AG09309 (cell line): ENCODE results near the gene KAZN.
"Not testable (repeated sequence)": the region's sequence is repeated elsewhere in the genome, so short reads cannot be mapped to it uniquely, and the experiment has no call there.

ENCODE experiments used
- DNase-seq: peaks from one replicate; pipeline ENCODE4 v3.0.0-alpha.2; 2010; ENCODE audit warnings: low read depth
- H3K4me3 ChIP-seq: 2 replicates; pipeline ENCODE4 v1.5.1; 2011; ENCODE audit warnings: mild to moderate bottlenecking, low read depth, low read length, moderate library complexity; ENCODE audit not compliant: control insufficient read depth
- TF ChIP-seq, protein P1 (sequence below): IDR thresholded peaks from 2 replicates; pipeline ENCODE4 v1.5.1; 2011; ENCODE audit warnings: mild to moderate bottlenecking, low read depth, low read length, inconsistent platforms; ENCODE audit not compliant: insufficient read depth, control insufficient read depth; ENCODE audit errors: missing control alignments

Gene KAZN

DNA sequence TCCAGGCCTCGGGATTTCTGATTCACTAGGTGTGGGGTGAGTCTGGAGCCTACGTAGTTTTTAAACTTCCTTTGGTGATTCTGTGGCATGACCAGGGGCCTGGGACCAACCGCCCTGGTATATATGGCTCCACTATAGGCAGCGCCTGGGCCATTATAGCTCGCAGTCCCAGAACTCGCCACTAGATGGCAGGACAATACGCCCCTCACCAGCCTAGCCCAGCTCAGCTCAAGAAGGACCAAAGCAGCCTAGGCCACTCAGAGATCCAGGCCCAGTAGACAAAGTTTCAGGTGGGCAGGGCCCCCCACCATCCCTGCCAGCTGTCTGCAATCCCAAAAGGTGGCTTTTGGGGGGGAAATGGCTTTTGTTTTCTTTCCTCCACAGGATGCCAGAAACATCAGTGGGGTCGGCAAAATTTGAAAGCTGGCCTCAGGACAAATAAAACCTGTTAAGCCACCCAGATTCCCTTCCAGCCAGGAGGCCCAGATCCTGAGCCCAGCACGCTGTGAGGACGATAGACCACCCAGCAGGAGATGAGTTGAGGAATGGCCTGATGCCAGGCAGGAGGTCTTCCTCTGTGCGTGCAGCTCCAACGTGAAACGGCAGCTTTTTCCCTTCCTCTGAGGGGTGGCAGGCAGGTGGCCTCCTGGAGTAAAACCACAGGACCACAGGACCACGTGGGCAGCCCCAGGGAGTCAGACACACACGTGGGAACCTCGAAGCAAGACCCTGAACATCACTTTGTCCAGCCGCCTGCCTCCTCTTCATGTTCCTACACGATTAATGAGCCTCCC, 530.2 kb downstream of the KAZN start:
- TF ChIP-seq, protein P1, sequence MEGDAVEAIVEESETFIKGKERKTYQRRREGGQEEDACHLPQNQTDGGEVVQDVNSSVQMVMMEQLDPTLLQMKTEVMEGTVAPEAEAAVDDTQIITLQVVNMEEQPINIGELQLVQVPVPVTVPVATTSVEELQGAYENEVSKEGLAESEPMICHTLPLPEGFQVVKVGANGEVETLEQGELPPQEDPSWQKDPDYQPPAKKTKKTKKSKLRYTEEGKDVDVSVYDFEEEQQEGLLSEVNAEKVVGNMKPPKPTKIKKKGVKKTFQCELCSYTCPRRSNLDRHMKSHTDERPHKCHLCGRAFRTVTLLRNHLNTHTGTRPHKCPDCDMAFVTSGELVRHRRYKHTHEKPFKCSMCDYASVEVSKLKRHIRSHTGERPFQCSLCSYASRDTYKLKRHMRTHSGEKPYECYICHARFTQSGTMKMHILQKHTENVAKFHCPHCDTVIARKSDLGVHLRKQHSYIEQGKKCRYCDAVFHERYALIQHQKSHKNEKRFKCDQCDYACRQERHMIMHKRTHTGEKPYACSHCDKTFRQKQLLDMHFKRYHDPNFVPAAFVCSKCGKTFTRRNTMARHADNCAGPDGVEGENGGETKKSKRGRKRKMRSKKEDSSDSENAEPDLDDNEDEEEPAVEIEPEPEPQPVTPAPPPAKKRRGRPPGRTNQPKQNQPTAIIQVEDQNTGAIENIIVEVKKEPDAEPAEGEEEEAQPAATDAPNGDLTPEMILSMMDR: peak; percentile 95
- H3K4me3 ChIP-seq: no peak overlapping the region
- peak; percentile 17 for DNase-seq

- no peak overlapping the region for H3K4me3 ChIP-seq
- no peak for DNase-seq
- TF ChIP-seq, protein P1: no peak
Observed at GRCh38 chr1:15129944-15130343, 531.5 kb downstream of the KAZN start.

DNA sequence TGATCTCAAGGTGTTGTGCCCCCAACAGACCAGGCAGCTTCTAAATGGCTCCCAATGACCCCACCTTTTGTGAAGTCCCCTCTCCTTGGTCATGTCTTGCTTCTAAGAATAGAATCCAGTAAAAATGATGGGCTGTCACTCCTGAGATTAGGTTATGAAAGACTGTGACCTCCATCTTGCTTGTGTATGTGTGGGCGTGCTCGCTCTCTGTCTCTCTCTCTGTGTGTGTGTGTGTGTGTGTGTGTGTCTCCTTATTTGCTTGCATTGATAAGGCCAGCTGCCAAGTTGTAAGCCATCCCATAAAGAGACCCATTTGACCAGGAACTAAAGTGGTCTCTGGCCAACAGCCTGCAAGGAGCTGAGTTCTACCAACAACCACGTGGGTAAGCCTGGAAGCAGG, 532.1 kb downstream of the KAZN start:
- H3K4me3 ChIP-seq: no peak overlapping the region
- TF ChIP-seq, protein P1: no peak
- DNase-seq: no peak

- DNase-seq: no peak
- H3K4me3 ChIP-seq: no peak overlapping the region
- TF ChIP-seq, protein P1: no peak
Observed at GRCh38 chr1:15132965-15133364, 534.5 kb downstream of the KAZN start.

DNA sequence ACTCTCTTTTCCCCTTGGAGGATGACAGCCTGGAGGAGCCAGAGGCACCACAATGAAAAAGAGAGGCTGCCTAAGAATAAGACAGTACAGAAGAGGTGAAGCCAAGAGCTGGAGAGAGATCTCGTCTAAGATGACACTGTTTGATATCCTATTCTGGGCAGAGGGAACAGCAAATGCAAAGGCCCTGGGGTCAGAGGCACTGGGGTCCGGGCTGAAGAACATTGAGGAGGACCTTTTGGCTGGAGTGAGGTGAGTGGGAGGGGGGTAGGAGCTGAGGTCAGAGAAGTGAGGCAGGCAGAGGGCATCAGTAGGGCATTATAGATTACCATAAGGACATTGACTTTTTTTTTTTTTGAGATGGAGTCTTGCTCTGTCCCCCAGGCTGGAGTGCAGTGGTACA, 535.8 kb downstream of the KAZN start:
- no peak for DNase-seq
- H3K4me3 ChIP-seq: no peak overlapping the region
- TF ChIP-seq, protein P1: no peak

GRCh38 chr1:15135604-15136003, 537.1 kb downstream of the KAZN start:
- not testable (repeated sequence) for DNase-seq

DNA sequence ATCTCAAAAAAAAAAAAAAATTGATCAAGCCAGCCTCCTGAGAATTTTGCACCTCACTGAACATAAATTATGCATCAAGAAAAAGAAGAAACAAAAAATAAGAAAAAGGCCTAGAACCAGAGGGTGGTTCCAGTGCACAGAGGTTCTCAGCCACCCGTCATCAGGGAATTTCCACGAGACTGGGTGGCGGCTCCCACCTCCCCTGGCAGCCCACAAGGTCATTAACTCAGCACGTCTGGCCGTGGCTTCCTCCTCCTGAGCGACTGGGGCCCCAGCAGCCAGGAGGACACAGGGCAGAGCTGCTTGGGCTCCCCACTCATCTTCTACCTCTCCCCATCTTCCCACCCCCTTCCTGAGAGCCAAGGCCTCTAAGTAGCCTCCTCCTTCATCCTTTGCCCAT, 539.3 kb downstream of the KAZN start:
- DNase-seq: no peak
- TF ChIP-seq, protein P1: no peak
- H3K4me3 ChIP-seq: no peak overlapping the region

More at GRCh38 chr1:15135604-15136003, 537.1 kb downstream of the KAZN start:
- H3K4me3 ChIP-seq: not testable (repeated sequence)
